Ishikawa (cell line): ENCODE measurements around the gene EEF1AKMT4.
A peak's percentile ranks its signal among the peaks of the same experiment; 100 is the strongest.

Source experiments
- CEBPB ChIP-seq: IDR thresholded peaks from 2 replicates; pipeline ENCODE4 v1.6.1; 2012
- CREB1 ChIP-seq: IDR thresholded peaks from 2 replicates; pipeline ENCODE4 v1.6.1; 2012; ENCODE audit warnings: low read depth
- EGR1 ChIP-seq: IDR thresholded peaks from 2 replicates; pipeline ENCODE4 v1.6.1; 2012
- EP300 ChIP-seq: IDR thresholded peaks from 2 replicates; pipeline ENCODE4 v1.6.1; 2012; ENCODE audit warnings: borderline replicate concordance
- FOXM1 ChIP-seq: IDR thresholded peaks from 2 replicates; pipeline ENCODE4 v1.6.1; 2012; ENCODE audit warnings: low read depth, borderline replicate concordance
- NFIC ChIP-seq: IDR thresholded peaks from 2 replicates; pipeline ENCODE4 v1.6.1; 2012
- RAD21 ChIP-seq: IDR thresholded peaks from 2 replicates; pipeline ENCODE4 v1.6.1; 2012; ENCODE audit warnings: low read depth
- TCF12 ChIP-seq: IDR thresholded peaks from 2 replicates; pipeline ENCODE4 v1.6.1; 2012; ENCODE audit warnings: low read depth
- YY1 ChIP-seq: IDR thresholded peaks from 2 replicates; pipeline ENCODE4 v1.6.1; 2012; ENCODE audit warnings: low read depth
- TF ChIP-seq, protein P1 (sequence below): IDR thresholded peaks from 2 replicates; pipeline ENCODE4 v1.6.1; 2012; ENCODE audit warnings: low read depth, mild to moderate bottlenecking
- TF ChIP-seq, protein P2 (sequence below): IDR thresholded peaks from 2 replicates; pipeline ENCODE4 v1.6.1; 2012
- TF ChIP-seq, protein P3 (sequence below): IDR thresholded peaks from 2 replicates; pipeline ENCODE4 v1.6.1; 2012

DNA sequence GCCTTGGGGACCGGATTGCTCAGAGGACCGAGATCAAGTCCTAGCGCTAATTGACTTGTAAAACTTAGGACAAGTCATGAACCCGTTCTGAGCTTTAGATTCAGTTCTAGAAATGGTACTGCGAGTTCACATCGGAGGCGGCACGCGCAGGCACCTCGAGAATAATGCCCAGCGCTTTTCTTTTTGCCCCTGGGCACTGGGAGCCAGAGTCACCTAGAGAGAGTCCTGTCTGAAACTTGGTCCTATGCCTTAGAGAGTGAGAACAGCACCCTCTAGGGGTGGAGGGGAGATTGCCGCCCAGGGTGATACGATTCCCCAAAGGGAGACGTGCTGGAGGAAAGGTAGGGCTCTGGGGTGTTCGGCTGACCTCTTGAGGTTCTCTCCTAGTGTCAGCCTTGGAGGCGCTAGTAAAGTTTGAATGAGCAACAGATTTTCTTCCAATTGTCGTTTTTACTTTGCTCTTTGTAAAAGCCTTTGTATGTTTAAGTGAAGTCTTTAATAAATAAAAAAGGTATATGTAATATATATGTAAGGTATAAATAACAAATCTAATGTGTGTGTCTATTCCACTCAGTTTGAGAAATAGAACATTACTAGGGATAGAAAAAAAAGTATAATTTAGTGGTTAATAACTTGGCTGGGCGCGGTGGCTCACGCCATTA, 826 bp downstream of the EEF1AKMT4 start:
- TF ChIP-seq, protein P1, sequence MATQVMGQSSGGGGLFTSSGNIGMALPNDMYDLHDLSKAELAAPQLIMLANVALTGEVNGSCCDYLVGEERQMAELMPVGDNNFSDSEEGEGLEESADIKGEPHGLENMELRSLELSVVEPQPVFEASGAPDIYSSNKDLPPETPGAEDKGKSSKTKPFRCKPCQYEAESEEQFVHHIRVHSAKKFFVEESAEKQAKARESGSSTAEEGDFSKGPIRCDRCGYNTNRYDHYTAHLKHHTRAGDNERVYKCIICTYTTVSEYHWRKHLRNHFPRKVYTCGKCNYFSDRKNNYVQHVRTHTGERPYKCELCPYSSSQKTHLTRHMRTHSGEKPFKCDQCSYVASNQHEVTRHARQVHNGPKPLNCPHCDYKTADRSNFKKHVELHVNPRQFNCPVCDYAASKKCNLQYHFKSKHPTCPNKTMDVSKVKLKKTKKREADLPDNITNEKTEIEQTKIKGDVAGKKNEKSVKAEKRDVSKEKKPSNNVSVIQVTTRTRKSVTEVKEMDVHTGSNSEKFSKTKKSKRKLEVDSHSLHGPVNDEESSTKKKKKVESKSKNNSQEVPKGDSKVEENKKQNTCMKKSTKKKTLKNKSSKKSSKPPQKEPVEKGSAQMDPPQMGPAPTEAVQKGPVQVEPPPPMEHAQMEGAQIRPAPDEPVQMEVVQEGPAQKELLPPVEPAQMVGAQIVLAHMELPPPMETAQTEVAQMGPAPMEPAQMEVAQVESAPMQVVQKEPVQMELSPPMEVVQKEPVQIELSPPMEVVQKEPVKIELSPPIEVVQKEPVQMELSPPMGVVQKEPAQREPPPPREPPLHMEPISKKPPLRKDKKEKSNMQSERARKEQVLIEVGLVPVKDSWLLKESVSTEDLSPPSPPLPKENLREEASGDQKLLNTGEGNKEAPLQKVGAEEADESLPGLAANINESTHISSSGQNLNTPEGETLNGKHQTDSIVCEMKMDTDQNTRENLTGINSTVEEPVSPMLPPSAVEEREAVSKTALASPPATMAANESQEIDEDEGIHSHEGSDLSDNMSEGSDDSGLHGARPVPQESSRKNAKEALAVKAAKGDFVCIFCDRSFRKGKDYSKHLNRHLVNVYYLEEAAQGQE, result no peak
- TF ChIP-seq EP300, result no peak
- TF ChIP-seq, protein P2, sequence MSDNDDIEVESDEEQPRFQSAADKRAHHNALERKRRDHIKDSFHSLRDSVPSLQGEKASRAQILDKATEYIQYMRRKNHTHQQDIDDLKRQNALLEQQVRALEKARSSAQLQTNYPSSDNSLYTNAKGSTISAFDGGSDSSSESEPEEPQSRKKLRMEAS, result no peak
- TF ChIP-seq RAD21, result peak; percentile 89
- TF ChIP-seq EGR1, result no peak
- TF ChIP-seq, protein P3, sequence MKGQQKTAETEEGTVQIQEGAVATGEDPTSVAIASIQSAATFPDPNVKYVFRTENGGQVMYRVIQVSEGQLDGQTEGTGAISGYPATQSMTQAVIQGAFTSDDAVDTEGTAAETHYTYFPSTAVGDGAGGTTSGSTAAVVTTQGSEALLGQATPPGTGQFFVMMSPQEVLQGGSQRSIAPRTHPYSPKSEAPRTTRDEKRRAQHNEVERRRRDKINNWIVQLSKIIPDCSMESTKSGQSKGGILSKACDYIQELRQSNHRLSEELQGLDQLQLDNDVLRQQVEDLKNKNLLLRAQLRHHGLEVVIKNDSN, result no peak
- TF ChIP-seq CEBPB, result no peak
- no peak; the same call in 1 of the 2 replicates for TF ChIP-seq FOXM1
- TF ChIP-seq CREB1, result no peak
- no peak for TF ChIP-seq NFIC
- TF ChIP-seq YY1, result no peak
- TF ChIP-seq TCF12, result no peak
